Stimulated activated CD4-positive, alpha-beta T cell treated with anti-CD3 and anti-CD28 coated beads, Interleukin-2, amount 100 ng/mL, for 4 hours (primary cell): ENCODE data around the gene MEI4.

Source experiments
- DNase-seq: peaks from one replicate; pipeline ENCODE4 v3.0.0-alpha.2; 2020; ENCODE audit warnings: low read depth

The MEI4 gene

GRCh38 chr6:77965449-77965848, 312.6 kb downstream of the MEI4 start:
- DNase-seq: no peak

GRCh38 chr6:77972334-77972733, 319.5 kb downstream of the MEI4 start:
- no peak for DNase-seq
